Ishikawa (cell line): ENCODE results near the gene ACAD9.

Experiments
- CEBPB ChIP-seq: IDR thresholded peaks from 2 replicates; pipeline ENCODE4 v1.6.1; 2012
- CREB1 ChIP-seq: IDR thresholded peaks from 2 replicates; pipeline ENCODE4 v1.6.1; 2012; ENCODE audit warnings: low read depth
- EGR1 ChIP-seq: IDR thresholded peaks from 2 replicates; pipeline ENCODE4 v1.6.1; 2012
- FOXM1 ChIP-seq: IDR thresholded peaks from 2 replicates; pipeline ENCODE4 v1.6.1; 2012; ENCODE audit warnings: low read depth, borderline replicate concordance
- NFIC ChIP-seq: IDR thresholded peaks from 2 replicates; pipeline ENCODE4 v1.6.1; 2012
- RAD21 ChIP-seq: IDR thresholded peaks from 2 replicates; pipeline ENCODE4 v1.6.1; 2012; ENCODE audit warnings: low read depth
- TEAD4 ChIP-seq: IDR thresholded peaks from 2 replicates; pipeline ENCODE4 v1.6.1; 2012
- YY1 ChIP-seq: IDR thresholded peaks from 2 replicates; pipeline ENCODE4 v1.6.1; 2012; ENCODE audit warnings: low read depth
- ZBTB7A ChIP-seq: IDR thresholded peaks from 2 replicates; pipeline ENCODE4 v1.6.1; 2012; ENCODE audit warnings: low read depth
- TF ChIP-seq, protein P1 (sequence below): IDR thresholded peaks from 2 replicates; pipeline ENCODE4 v1.6.1; 2012; ENCODE audit warnings: low read depth, mild to moderate bottlenecking
- TF ChIP-seq, protein P2 (sequence below): IDR thresholded peaks from 2 replicates; pipeline ENCODE4 v1.6.1; 2012
- TF ChIP-seq, protein P3 (sequence below): IDR thresholded peaks from 2 replicates; pipeline ENCODE4 v1.6.1; 2012

DNA sequence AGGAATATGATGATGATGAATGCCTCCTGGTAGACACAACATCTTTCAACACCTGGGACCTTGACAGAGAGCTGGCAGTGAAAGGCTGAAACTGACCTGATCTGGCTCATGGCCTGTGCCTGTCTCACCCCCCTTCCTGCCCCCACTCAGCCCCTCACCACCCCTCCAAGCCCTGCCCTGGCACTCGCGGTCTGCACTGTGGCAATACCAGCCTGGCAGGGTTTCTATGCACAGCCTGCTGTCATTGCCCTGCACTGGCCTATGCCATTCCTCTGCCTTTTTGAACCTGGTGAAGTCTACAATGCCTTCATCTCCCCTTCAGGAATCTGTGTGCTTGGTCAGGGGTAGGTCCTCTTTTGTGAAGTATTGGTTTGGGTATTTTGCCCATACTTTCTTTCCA, 56.5 kb downstream of the ACAD9 start:
- no peak for TF ChIP-seq NFIC
- no peak for TF ChIP-seq TEAD4
- no peak for TF ChIP-seq FOXM1
- no peak for TF ChIP-seq EGR1
- no peak for TF ChIP-seq CREB1
- no peak for TF ChIP-seq CEBPB
- TF ChIP-seq, protein P1, sequence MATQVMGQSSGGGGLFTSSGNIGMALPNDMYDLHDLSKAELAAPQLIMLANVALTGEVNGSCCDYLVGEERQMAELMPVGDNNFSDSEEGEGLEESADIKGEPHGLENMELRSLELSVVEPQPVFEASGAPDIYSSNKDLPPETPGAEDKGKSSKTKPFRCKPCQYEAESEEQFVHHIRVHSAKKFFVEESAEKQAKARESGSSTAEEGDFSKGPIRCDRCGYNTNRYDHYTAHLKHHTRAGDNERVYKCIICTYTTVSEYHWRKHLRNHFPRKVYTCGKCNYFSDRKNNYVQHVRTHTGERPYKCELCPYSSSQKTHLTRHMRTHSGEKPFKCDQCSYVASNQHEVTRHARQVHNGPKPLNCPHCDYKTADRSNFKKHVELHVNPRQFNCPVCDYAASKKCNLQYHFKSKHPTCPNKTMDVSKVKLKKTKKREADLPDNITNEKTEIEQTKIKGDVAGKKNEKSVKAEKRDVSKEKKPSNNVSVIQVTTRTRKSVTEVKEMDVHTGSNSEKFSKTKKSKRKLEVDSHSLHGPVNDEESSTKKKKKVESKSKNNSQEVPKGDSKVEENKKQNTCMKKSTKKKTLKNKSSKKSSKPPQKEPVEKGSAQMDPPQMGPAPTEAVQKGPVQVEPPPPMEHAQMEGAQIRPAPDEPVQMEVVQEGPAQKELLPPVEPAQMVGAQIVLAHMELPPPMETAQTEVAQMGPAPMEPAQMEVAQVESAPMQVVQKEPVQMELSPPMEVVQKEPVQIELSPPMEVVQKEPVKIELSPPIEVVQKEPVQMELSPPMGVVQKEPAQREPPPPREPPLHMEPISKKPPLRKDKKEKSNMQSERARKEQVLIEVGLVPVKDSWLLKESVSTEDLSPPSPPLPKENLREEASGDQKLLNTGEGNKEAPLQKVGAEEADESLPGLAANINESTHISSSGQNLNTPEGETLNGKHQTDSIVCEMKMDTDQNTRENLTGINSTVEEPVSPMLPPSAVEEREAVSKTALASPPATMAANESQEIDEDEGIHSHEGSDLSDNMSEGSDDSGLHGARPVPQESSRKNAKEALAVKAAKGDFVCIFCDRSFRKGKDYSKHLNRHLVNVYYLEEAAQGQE = no peak
- TF ChIP-seq, protein P2, sequence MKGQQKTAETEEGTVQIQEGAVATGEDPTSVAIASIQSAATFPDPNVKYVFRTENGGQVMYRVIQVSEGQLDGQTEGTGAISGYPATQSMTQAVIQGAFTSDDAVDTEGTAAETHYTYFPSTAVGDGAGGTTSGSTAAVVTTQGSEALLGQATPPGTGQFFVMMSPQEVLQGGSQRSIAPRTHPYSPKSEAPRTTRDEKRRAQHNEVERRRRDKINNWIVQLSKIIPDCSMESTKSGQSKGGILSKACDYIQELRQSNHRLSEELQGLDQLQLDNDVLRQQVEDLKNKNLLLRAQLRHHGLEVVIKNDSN = no peak
- no peak for TF ChIP-seq RAD21
- no peak for TF ChIP-seq YY1
- TF ChIP-seq, protein P3, sequence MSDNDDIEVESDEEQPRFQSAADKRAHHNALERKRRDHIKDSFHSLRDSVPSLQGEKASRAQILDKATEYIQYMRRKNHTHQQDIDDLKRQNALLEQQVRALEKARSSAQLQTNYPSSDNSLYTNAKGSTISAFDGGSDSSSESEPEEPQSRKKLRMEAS = no peak
- TF ChIP-seq ZBTB7A = no peak
